H1 (cell line): Measurements from ENCODE around the gene BTRC. TPM values are rescaled to one million over a fixed set of nuclear protein-coding genes. Genes with fewer than 3 reads are reported as not detected.

Source experiments
- CTCF ChIA-PET: fragments of 300-600 bp; sonication (Branson Sonifier 250); formaldehyde crosslinking; loops from one replicate; lab custom pipeline; 2021; ENCODE audit not compliant: partially characterized antibody; lab: Charles Lee
- POLR2A ChIA-PET: fragments of 300-600 bp; sonication (Branson Sonifier 250); formaldehyde crosslinking; loops from one replicate; lab custom pipeline; 2021; ENCODE audit warnings: inconsistent platforms; ENCODE audit not compliant: partially characterized antibody; lab: Charles Lee
- DNase-seq, 2 experiments: peaks; one replicate each; pipeline versions ENCODE4 v3.0.0 to v3.0.0-alpha.2; 2010 to 2022; ENCODE audit warnings: low spot score in 2 of 2, low read depth in 1 of 2, mixed read lengths in 1 of 2
- FAIRE-seq: peaks from 2 replicates; lab custom pipeline; 2011; peaks lifted over from hg19 to GRCh38; lab: Jason Lieb, UNC
- H2AFZ ChIP-seq: 2 replicates; pipeline ENCODE4 v1.8.1; 2012; ENCODE audit warnings: low read length, inconsistent platforms
- H2AK5ac ChIP-seq: 2 replicates; pipeline ENCODE4 v1.6.1; 2013; ENCODE audit warnings: low read depth, low read length
- H2BK120ac ChIP-seq: replicated peaks from 2 replicates; pipeline ENCODE3; 2013; ENCODE audit warnings: low read depth, low read length, inconsistent platforms
- H2BK12ac ChIP-seq: 2 replicates; pipeline ENCODE4 v1.6.1; 2013; ENCODE audit warnings: low read depth, low read length
- H2BK15ac ChIP-seq: 2 replicates; pipeline ENCODE4 v1.6.1; 2013; ENCODE audit warnings: low read length
- H2BK20ac ChIP-seq: 2 replicates; pipeline ENCODE4 v1.6.1; 2013; ENCODE audit warnings: low read length
- H2BK5ac ChIP-seq: 2 replicates; pipeline ENCODE4 v1.6.1; 2013; ENCODE audit warnings: low read depth, low read length
- H3K14ac ChIP-seq: 2 replicates; pipeline ENCODE4 v1.6.1; 2013; ENCODE audit warnings: inconsistent platforms; ENCODE audit not compliant: insufficient read length
- H3K18ac ChIP-seq: 2 replicates; pipeline ENCODE4 v1.6.1; 2013; ENCODE audit warnings: low read length; ENCODE audit errors: extremely low read depth
- H3K23ac ChIP-seq: 2 replicates; pipeline ENCODE4 v1.6.1; 2013; ENCODE audit warnings: inconsistent platforms; ENCODE audit not compliant: insufficient read length
- H3K23me2 ChIP-seq: 2 replicates; pipeline ENCODE4 v1.6.1; 2013; ENCODE audit warnings: low read depth, low read length
- H3K27ac ChIP-seq: 2 replicates; pipeline ENCODE4 v1.6.1; 2011; ENCODE audit warnings: low read depth, low read length, inconsistent platforms
- H3K27me3 ChIP-seq, 4 experiments: replicated peaks in 1 of 4; 1 replicate in 1 of 4; 2 replicates in 3 of 4; pipeline versions ENCODE4 v1.6.1 to v1.8.1; 2011 to 2013; ENCODE audit warnings: low read length in 3 of 4, mild to moderate bottlenecking in 3 of 4, inconsistent platforms in 2 of 4, mixed read lengths in 2 of 4, moderate library complexity in 1 of 4; ENCODE audit not compliant: control insufficient read depth in 3 of 4, insufficient read depth in 3 of 4; ENCODE audit errors: extremely low read depth in 1 of 4
- H3K36me3 ChIP-seq, 4 experiments: 2 replicates each; pipeline versions ENCODE4 v1.6.1 to v1.8.1; 2011 to 2013; ENCODE audit warnings: mild to moderate bottlenecking in 4 of 4, low read length in 3 of 4, moderate library complexity in 2 of 4, control low read depth in 1 of 4, inconsistent platforms in 1 of 4; ENCODE audit not compliant: insufficient read depth in 4 of 4, control insufficient read depth in 2 of 4
- H3K4ac ChIP-seq: replicated peaks from 2 replicates; pipeline ENCODE3; 2013; ENCODE audit warnings: low read length, low read depth, mixed read lengths, inconsistent platforms; ENCODE audit not compliant: insufficient read length
- H3K4me1 ChIP-seq, 4 experiments: replicated peaks in 1 of 4; 1 replicate in 1 of 4; 2 replicates in 3 of 4; pipeline versions ENCODE4 v1.6.1 to v1.8.1; 2011 to 2013; ENCODE audit warnings: low read length in 3 of 4, inconsistent platforms in 2 of 4, mixed read lengths in 1 of 4; ENCODE audit not compliant: insufficient read depth in 4 of 4, control insufficient read depth in 3 of 4
- H3K4me2 ChIP-seq, 2 experiments: 2 replicates each; pipeline versions ENCODE4 v1.6.1 to v1.8.1; 2011 to 2013; ENCODE audit warnings: low read depth in 2 of 2, low read length in 2 of 2, control low read depth in 1 of 2, inconsistent platforms in 1 of 2, mild to moderate bottlenecking in 1 of 2; ENCODE audit not compliant: insufficient read depth in 1 of 2
- H3K4me3 ChIP-seq, 4 experiments: fragments of 200-600, 300-600 bp in 1 of 4; sonication (generic), shearing (Covaris generic), sonication (Bioruptor Twin) in 1 of 4; 2 replicates each; pipeline versions ENCODE4 v1.5.1 to v1.8.1; 2011 to 2016; ENCODE audit warnings: low read length in 4 of 4, low read depth in 3 of 4, control low read depth in 2 of 4, inconsistent platforms in 2 of 4, mild to moderate bottlenecking in 2 of 4, mixed read lengths in 1 of 4, moderate library complexity in 1 of 4; ENCODE audit not compliant: insufficient read depth in 2 of 4; ENCODE audit errors: extremely low read depth in 1 of 4
- H3K56ac ChIP-seq: replicated peaks from 2 replicates; pipeline ENCODE3; 2013; ENCODE audit warnings: low read depth, mild to moderate bottlenecking, mixed read lengths, low read length, inconsistent platforms; ENCODE audit not compliant: insufficient read length
- H3K79me1 ChIP-seq: 2 replicates; pipeline ENCODE4 v1.6.1; 2013; ENCODE audit warnings: low read depth, low read length, control low read depth
- H3K79me2 ChIP-seq, 2 experiments: 2 replicates each; pipeline versions ENCODE4 v1.6.1 to v1.8.1; 2012 to 2013; ENCODE audit warnings: low read length in 2 of 2, mild to moderate bottlenecking in 2 of 2, inconsistent platforms in 1 of 2; ENCODE audit not compliant: insufficient read depth in 2 of 2, control insufficient read depth in 1 of 2
- H3K9ac ChIP-seq, 4 experiments: replicated peaks in 1 of 4; 1 replicate in 1 of 4; 2 replicates in 3 of 4; pipeline versions ENCODE4 v1.6.1 to v1.8.1; 2011 to 2013; ENCODE audit warnings: low read depth in 3 of 4, low read length in 3 of 4, control low read depth in 2 of 4, mild to moderate bottlenecking in 2 of 4, moderate library complexity in 2 of 4, inconsistent platforms in 1 of 4; ENCODE audit errors: extremely low read depth in 1 of 4
- H3K9me3 ChIP-seq, 2 experiments: 2 replicates each; pipeline versions ENCODE4 v1.6.1 to v1.8.1; 2012 to 2013; ENCODE audit warnings: mild to moderate bottlenecking in 2 of 2, moderate library complexity in 2 of 2, control low read depth in 1 of 2, inconsistent platforms in 1 of 2, low read depth in 1 of 2, low read length in 1 of 2, mixed read lengths in 1 of 2; ENCODE audit not compliant: insufficient read depth in 2 of 2
- H4K20me1 ChIP-seq, 2 experiments: replicated peaks in 1 of 2; 2 replicates each; pipeline versions ENCODE3 to v1.8.1; 2011 to 2013; ENCODE audit warnings: inconsistent platforms in 2 of 2, low read length in 2 of 2, mild to moderate bottlenecking in 1 of 2; ENCODE audit not compliant: insufficient read depth in 2 of 2, control insufficient read depth in 1 of 2
- H4K5ac ChIP-seq: 2 replicates; pipeline ENCODE4 v1.6.1; 2013; ENCODE audit warnings: low read length, low read depth, mixed read lengths, inconsistent platforms; ENCODE audit not compliant: insufficient read length
- H4K8ac ChIP-seq: 2 replicates; pipeline ENCODE4 v1.8.0; 2013; ENCODE audit warnings: mild to moderate bottlenecking, moderate library complexity, low read length, inconsistent platforms; ENCODE audit not compliant: insufficient read depth; ENCODE audit errors: extremely low read depth
- H4K91ac ChIP-seq: replicated peaks from 2 replicates; pipeline ENCODE3; 2013; ENCODE audit warnings: low read length, mixed read lengths, inconsistent platforms; ENCODE audit not compliant: insufficient read length
- BACH1 ChIP-seq: IDR thresholded peaks from 2 replicates; pipeline ENCODE4 v1.6.1; 2012; ENCODE audit warnings: low read length, improper control_type of control experiment
- BCL11A ChIP-seq, 2 experiments: IDR thresholded peaks; one replicate each; pipeline ENCODE4 v1.6.1; 2011; ENCODE audit warnings: low read depth in 2 of 2, low read length in 2 of 2, mild to moderate bottlenecking in 2 of 2
- CHD2 ChIP-seq: IDR thresholded peaks from 2 replicates; pipeline ENCODE4 v1.6.1; 2012; ENCODE audit warnings: low read length, improper control_type of control experiment
- EGR1 ChIP-seq: IDR thresholded peaks from 2 replicates; pipeline ENCODE4 v1.6.1; 2011; ENCODE audit warnings: low read depth, low read length, borderline replicate concordance
- JUN ChIP-seq: IDR thresholded peaks from 2 replicates; pipeline ENCODE4 v1.6.1; 2011; ENCODE audit warnings: low read depth, mild to moderate bottlenecking, improper control_type of control experiment, low read length
- KDM4A ChIP-seq: IDR thresholded peaks from one replicate; pipeline ENCODE4 v1.7.1; 2012; ENCODE audit warnings: low read depth, mild to moderate bottlenecking, moderate library complexity, low read length, inconsistent platforms; ENCODE audit not compliant: severe bottlenecking
- MAX ChIP-seq: IDR thresholded peaks from 2 replicates; pipeline ENCODE4 v1.6.1; 2012; ENCODE audit warnings: inconsistent platforms
- NANOG ChIP-seq: IDR thresholded peaks from 2 replicates; pipeline ENCODE4 v1.6.1; 2011; ENCODE audit warnings: low read length, low read depth, mild to moderate bottlenecking, inconsistent platforms; ENCODE audit not compliant: insufficient read depth, poor library complexity, severe bottlenecking
- NRF1 ChIP-seq: IDR thresholded peaks from 2 replicates; pipeline ENCODE4 v1.6.1; 2011; ENCODE audit warnings: mild to moderate bottlenecking, low read depth, low read length, improper control_type of control experiment
- RFX5 ChIP-seq: IDR thresholded peaks from 2 replicates; pipeline ENCODE4 v1.6.1; 2011; ENCODE audit warnings: low read depth, low read length, improper control_type of control experiment, borderline replicate concordance
- SIN3A ChIP-seq, 2 experiments: IDR thresholded peaks in 1 of 2; conservative IDR thresholded peaks in 1 of 2; 2 replicates each; pipeline ENCODE4 v1.6.1; 2011 to 2012; ENCODE audit warnings: low read length in 2 of 2, improper control_type of control experiment in 1 of 2, low read depth in 1 of 2, mild to moderate bottlenecking in 1 of 2
- TAF1 ChIP-seq: IDR thresholded peaks from 2 replicates; pipeline ENCODE4 v1.6.1; 2011; ENCODE audit warnings: mild to moderate bottlenecking, low read depth, low read length
- TAF7 ChIP-seq: optimal IDR thresholded peaks from 2 replicates; pipeline ENCODE3; 2011; ENCODE audit warnings: low read depth, mild to moderate bottlenecking, inconsistent platforms, low read length, moderate library complexity, borderline replicate concordance
- polyA plus RNA-seq, 7 experiments: library from polyadenylated mRNA; depleted of rRNA in 3 of 7; stranded (reverse) in 5 of 7; unstranded in 2 of 7; fragments of >200 nt in 5 of 7; fragments of 200-250 nt in 2 of 7; gene quantifications; 1 replicate in 5 of 7; 2 replicates in 1 of 7; 4 replicates in 1 of 7; pipeline versions ENCODE4 v1.2.1 to v1.2.3, GENCODE V29; 2011 to 2013; ENCODE audit warnings: missing spikeins in 2 of 7, mixed read lengths in 2 of 7
- total RNA-seq: library from RNA; stranded (reverse); fragmentation: NEBNext Ultra II Directional; extraction: Animal tissue kit (Norgen Biotek cat#: 25700); gene quantifications from 2 replicates; pipeline ENCODE4 v1.2.1, GENCODE V29; 2021

BTRC gene
- total and polyA plus RNA-seq, 2 of the 8 experiments (the other 6 are each of a cell fraction or from before 2014, with no cell fraction given) = 9.9 to 24.7 TPM

DNA sequence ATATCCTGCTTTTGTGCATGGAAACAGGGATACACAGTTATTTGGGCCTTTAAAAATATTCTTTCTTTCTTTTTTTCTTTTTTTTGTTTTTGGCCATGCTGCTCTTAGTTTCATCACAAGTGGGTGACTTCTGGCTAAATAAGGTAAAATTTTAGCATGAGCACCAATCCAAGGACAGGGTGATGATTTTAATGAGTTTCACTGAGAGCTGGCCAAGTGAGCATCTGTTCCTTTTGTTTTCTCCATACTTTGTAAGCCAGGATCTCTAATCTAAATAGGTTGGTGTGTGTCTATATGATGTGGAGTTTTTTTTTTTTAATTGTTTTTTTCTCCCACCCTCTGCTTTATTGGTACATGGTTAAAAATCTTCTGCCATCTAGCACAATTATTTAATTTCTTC is 127.3 kb downstream of the BTRC start:
- Histone ChIP-seq H2BK15ac (no peak overlapping the region), H3K56ac (no peak overlapping the region), H3K4me2 (no peak overlapping the region), H3K18ac (no peak overlapping the region), H3K23me2 (no peaks in the 10 kb centered on the region), H3K4me1 (peaks cover 0 to 4% (median 2%) of the 10 kb centered on the region in 4 experiments; a peak in 5 of 7 replicates), H2BK20ac (no peak overlapping the region), H3K27ac (no peak overlapping the region), H2AFZ (no peak overlapping the region), H4K20me1 (no peaks in the 10 kb centered on the region), H2BK5ac (no peak overlapping the region), H3K14ac (no peak overlapping the region), H3K23ac (no peak overlapping the region), H2BK12ac (no peak overlapping the region), H3K27me3 (no peaks in the 10 kb centered on the region), H3K79me1 (no peaks in the 10 kb centered on the region), H4K91ac (no peak overlapping the region), H3K9ac (no peak overlapping the region), H3K9me3 (no peaks in the 10 kb centered on the region), H4K8ac (no peak overlapping the region), H2BK120ac (no peak overlapping the region), H2AK5ac (no peak overlapping the region), H3K4ac (no peak overlapping the region), H3K79me2 (no peaks in the 10 kb centered on the region), H3K4me3 (no peak overlapping the region), H3K36me3 (no peaks in the 10 kb centered on the region), H4K5ac (no peak overlapping the region)
- FAIRE-seq (no peak), DNase-seq (no peak)
- CTCF ChIA-PET = interaction anchor here (1.2 kb wide), 1 partner anchor 236 kb away, joined by 3 read pairs; no protein-coding TSS in a partner anchor
- no peak for TF ChIP-seq CHD2
- no peak for TF ChIP-seq BCL11A (IDR thresholded peaks at IDR 0.05; ENCODE audit: low read depth in 2 of 2, low read length in 2 of 2)
- TF ChIP-seq SIN3A (conservative IDR thresholded peaks at IDR 0.05 in 1 of 2, IDR thresholded peaks at IDR 0.05 in 1 of 2; ENCODE audit: low read depth in 1 of 2, low read length in 2 of 2) = no peak
- no peak for TF ChIP-seq RFX5
- no peak for TF ChIP-seq JUN
- no peak for TF ChIP-seq TAF1
- TF ChIP-seq NANOG = no peak
- no peak for TF ChIP-seq NRF1
- no peak for TF ChIP-seq EGR1
- TF ChIP-seq TAF7 = no peak
- TF ChIP-seq BACH1 = no peak
- TF ChIP-seq KDM4A = no peak
- TF ChIP-seq MAX = no peak
- POLR2A ChIA-PET = no interaction called here
